H1 (cell line): ENCODE data around the gene CAD. TPM values are rescaled to one million over a fixed set of nuclear protein-coding genes. Genes with fewer than 3 reads are reported as not detected.

Source experiments
- CTCF ChIA-PET: fragments of 300-600 bp; sonication (Branson Sonifier 250); formaldehyde crosslinking; loops from one replicate; lab custom pipeline; 2021; ENCODE audit not compliant: partially characterized antibody; lab: Charles Lee
- POLR2A ChIA-PET: fragments of 300-600 bp; sonication (Branson Sonifier 250); formaldehyde crosslinking; loops from one replicate; lab custom pipeline; 2021; ENCODE audit warnings: inconsistent platforms; ENCODE audit not compliant: partially characterized antibody; lab: Charles Lee
- DNase-seq, 2 experiments: peaks; one replicate each; pipeline versions ENCODE4 v3.0.0 to v3.0.0-alpha.2; 2010 to 2022; ENCODE audit warnings: low spot score in 2 of 2, low read depth in 1 of 2, mixed read lengths in 1 of 2
- FAIRE-seq: peaks from 2 replicates; lab custom pipeline; 2011; peaks lifted over from hg19 to GRCh38; lab: Jason Lieb, UNC
- H2AFZ ChIP-seq: 2 replicates; pipeline ENCODE4 v1.8.1; 2012; ENCODE audit warnings: low read length, inconsistent platforms
- H2AK5ac ChIP-seq: 2 replicates; pipeline ENCODE4 v1.6.1; 2013; ENCODE audit warnings: low read depth, low read length
- H2BK120ac ChIP-seq: replicated peaks from 2 replicates; pipeline ENCODE3; 2013; ENCODE audit warnings: low read depth, low read length, inconsistent platforms
- H2BK12ac ChIP-seq: 2 replicates; pipeline ENCODE4 v1.6.1; 2013; ENCODE audit warnings: low read depth, low read length
- H2BK15ac ChIP-seq: 2 replicates; pipeline ENCODE4 v1.6.1; 2013; ENCODE audit warnings: low read length
- H2BK20ac ChIP-seq: 2 replicates; pipeline ENCODE4 v1.6.1; 2013; ENCODE audit warnings: low read length
- H2BK5ac ChIP-seq: 2 replicates; pipeline ENCODE4 v1.6.1; 2013; ENCODE audit warnings: low read depth, low read length
- H3K14ac ChIP-seq: 2 replicates; pipeline ENCODE4 v1.6.1; 2013; ENCODE audit warnings: inconsistent platforms; ENCODE audit not compliant: insufficient read length
- H3K18ac ChIP-seq: 2 replicates; pipeline ENCODE4 v1.6.1; 2013; ENCODE audit warnings: low read length; ENCODE audit errors: extremely low read depth
- H3K23ac ChIP-seq: 2 replicates; pipeline ENCODE4 v1.6.1; 2013; ENCODE audit warnings: inconsistent platforms; ENCODE audit not compliant: insufficient read length
- H3K23me2 ChIP-seq: 2 replicates; pipeline ENCODE4 v1.6.1; 2013; ENCODE audit warnings: low read depth, low read length
- H3K27ac ChIP-seq: 2 replicates; pipeline ENCODE4 v1.6.1; 2011; ENCODE audit warnings: low read depth, low read length, inconsistent platforms
- H3K27me3 ChIP-seq, 4 experiments: replicated peaks in 1 of 4; 1 replicate in 1 of 4; 2 replicates in 3 of 4; pipeline versions ENCODE4 v1.6.1 to v1.8.1; 2011 to 2013; ENCODE audit warnings: low read length in 3 of 4, mild to moderate bottlenecking in 3 of 4, inconsistent platforms in 2 of 4, mixed read lengths in 2 of 4, moderate library complexity in 1 of 4; ENCODE audit not compliant: control insufficient read depth in 3 of 4, insufficient read depth in 3 of 4; ENCODE audit errors: extremely low read depth in 1 of 4
- H3K36me3 ChIP-seq, 4 experiments: 2 replicates each; pipeline versions ENCODE4 v1.6.1 to v1.8.1; 2011 to 2013; ENCODE audit warnings: mild to moderate bottlenecking in 4 of 4, low read length in 3 of 4, moderate library complexity in 2 of 4, control low read depth in 1 of 4, inconsistent platforms in 1 of 4; ENCODE audit not compliant: insufficient read depth in 4 of 4, control insufficient read depth in 2 of 4
- H3K4ac ChIP-seq: replicated peaks from 2 replicates; pipeline ENCODE3; 2013; ENCODE audit warnings: low read length, low read depth, mixed read lengths, inconsistent platforms; ENCODE audit not compliant: insufficient read length
- H3K4me1 ChIP-seq, 4 experiments: replicated peaks in 1 of 4; 1 replicate in 1 of 4; 2 replicates in 3 of 4; pipeline versions ENCODE4 v1.6.1 to v1.8.1; 2011 to 2013; ENCODE audit warnings: low read length in 3 of 4, inconsistent platforms in 2 of 4, mixed read lengths in 1 of 4; ENCODE audit not compliant: insufficient read depth in 4 of 4, control insufficient read depth in 3 of 4
- H3K4me2 ChIP-seq, 2 experiments: 2 replicates each; pipeline versions ENCODE4 v1.6.1 to v1.8.1; 2011 to 2013; ENCODE audit warnings: low read depth in 2 of 2, low read length in 2 of 2, control low read depth in 1 of 2, inconsistent platforms in 1 of 2, mild to moderate bottlenecking in 1 of 2; ENCODE audit not compliant: insufficient read depth in 1 of 2
- H3K4me3 ChIP-seq, 4 experiments: fragments of 200-600, 300-600 bp in 1 of 4; sonication (generic), shearing (Covaris generic), sonication (Bioruptor Twin) in 1 of 4; 2 replicates each; pipeline versions ENCODE4 v1.5.1 to v1.8.1; 2011 to 2016; ENCODE audit warnings: low read length in 4 of 4, low read depth in 3 of 4, control low read depth in 2 of 4, inconsistent platforms in 2 of 4, mild to moderate bottlenecking in 2 of 4, mixed read lengths in 1 of 4, moderate library complexity in 1 of 4; ENCODE audit not compliant: insufficient read depth in 2 of 4; ENCODE audit errors: extremely low read depth in 1 of 4
- H3K56ac ChIP-seq: replicated peaks from 2 replicates; pipeline ENCODE3; 2013; ENCODE audit warnings: low read depth, mild to moderate bottlenecking, mixed read lengths, low read length, inconsistent platforms; ENCODE audit not compliant: insufficient read length
- H3K79me1 ChIP-seq: 2 replicates; pipeline ENCODE4 v1.6.1; 2013; ENCODE audit warnings: low read depth, low read length, control low read depth
- H3K79me2 ChIP-seq, 2 experiments: 2 replicates each; pipeline versions ENCODE4 v1.6.1 to v1.8.1; 2012 to 2013; ENCODE audit warnings: low read length in 2 of 2, mild to moderate bottlenecking in 2 of 2, inconsistent platforms in 1 of 2; ENCODE audit not compliant: insufficient read depth in 2 of 2, control insufficient read depth in 1 of 2
- H3K9ac ChIP-seq, 4 experiments: replicated peaks in 1 of 4; 1 replicate in 1 of 4; 2 replicates in 3 of 4; pipeline versions ENCODE4 v1.6.1 to v1.8.1; 2011 to 2013; ENCODE audit warnings: low read depth in 3 of 4, low read length in 3 of 4, control low read depth in 2 of 4, mild to moderate bottlenecking in 2 of 4, moderate library complexity in 2 of 4, inconsistent platforms in 1 of 4; ENCODE audit errors: extremely low read depth in 1 of 4
- H3K9me3 ChIP-seq, 2 experiments: 2 replicates each; pipeline versions ENCODE4 v1.6.1 to v1.8.1; 2012 to 2013; ENCODE audit warnings: mild to moderate bottlenecking in 2 of 2, moderate library complexity in 2 of 2, control low read depth in 1 of 2, inconsistent platforms in 1 of 2, low read depth in 1 of 2, low read length in 1 of 2, mixed read lengths in 1 of 2; ENCODE audit not compliant: insufficient read depth in 2 of 2
- H4K20me1 ChIP-seq, 2 experiments: replicated peaks in 1 of 2; 2 replicates each; pipeline versions ENCODE3 to v1.8.1; 2011 to 2013; ENCODE audit warnings: inconsistent platforms in 2 of 2, low read length in 2 of 2, mild to moderate bottlenecking in 1 of 2; ENCODE audit not compliant: insufficient read depth in 2 of 2, control insufficient read depth in 1 of 2
- H4K5ac ChIP-seq: 2 replicates; pipeline ENCODE4 v1.6.1; 2013; ENCODE audit warnings: low read length, low read depth, mixed read lengths, inconsistent platforms; ENCODE audit not compliant: insufficient read length
- H4K8ac ChIP-seq: 2 replicates; pipeline ENCODE4 v1.8.0; 2013; ENCODE audit warnings: mild to moderate bottlenecking, moderate library complexity, low read length, inconsistent platforms; ENCODE audit not compliant: insufficient read depth; ENCODE audit errors: extremely low read depth
- H4K91ac ChIP-seq: replicated peaks from 2 replicates; pipeline ENCODE3; 2013; ENCODE audit warnings: low read length, mixed read lengths, inconsistent platforms; ENCODE audit not compliant: insufficient read length
- CEBPB ChIP-seq: IDR thresholded peaks from 2 replicates; pipeline ENCODE4 v1.6.1; 2012; ENCODE audit warnings: low read depth, low read length
- CHD2 ChIP-seq: IDR thresholded peaks from 2 replicates; pipeline ENCODE4 v1.6.1; 2012; ENCODE audit warnings: low read length, improper control_type of control experiment
- JUN ChIP-seq: IDR thresholded peaks from 2 replicates; pipeline ENCODE4 v1.6.1; 2011; ENCODE audit warnings: low read depth, mild to moderate bottlenecking, improper control_type of control experiment, low read length
- NANOG ChIP-seq: IDR thresholded peaks from 2 replicates; pipeline ENCODE4 v1.6.1; 2011; ENCODE audit warnings: low read length, low read depth, mild to moderate bottlenecking, inconsistent platforms; ENCODE audit not compliant: insufficient read depth, poor library complexity, severe bottlenecking
- PHF8 ChIP-seq: fragments of 200-600 bp; sonication (generic); conservative IDR thresholded peaks from 2 replicates; pipeline ENCODE4 v1.7.1; 2012; ENCODE audit warnings: low read depth, mild to moderate bottlenecking, inconsistent platforms, low read length, moderate library complexity
- SIN3A ChIP-seq, 2 experiments: IDR thresholded peaks in 1 of 2; conservative IDR thresholded peaks in 1 of 2; 2 replicates each; pipeline ENCODE4 v1.6.1; 2011 to 2012; ENCODE audit warnings: low read length in 2 of 2, improper control_type of control experiment in 1 of 2, low read depth in 1 of 2, mild to moderate bottlenecking in 1 of 2
- SIRT6 ChIP-seq: IDR thresholded peaks from one replicate; pipeline ENCODE4 v1.7.1; 2012; ENCODE audit warnings: low read length, inconsistent platforms
- SP1 ChIP-seq: IDR thresholded peaks from 2 replicates; pipeline ENCODE4 v1.6.1; 2011; ENCODE audit warnings: low read depth, low read length
- YY1 ChIP-seq: IDR thresholded peaks from 2 replicates; pipeline ENCODE4 v1.6.1; 2011; ENCODE audit warnings: low read depth, mild to moderate bottlenecking, low read length
- WGBS, 2 experiments: shearing (Covaris generic) in 1 of 2; methylation state at CpG; one replicate each; pipeline versions ENCODE4 v1.1.6 to v1.1.7; 2013 to 2015; ENCODE audit warnings: low lambda C conversion rate in 2 of 2, mixed read lengths in 2 of 2, inconsistent platforms in 1 of 2, low coverage in 1 of 2, missing lambda C conversion rate in 1 of 2; ENCODE audit not compliant: insufficient replicate concordance in 2 of 2, insufficient coverage in 1 of 2, insufficient read length in 1 of 2; ENCODE audit errors: extremely low coverage in 1 of 2, missing lambda C conversion rate in 1 of 2; 5-methylcytosine and 5-hydroxymethylcytosine counted together
- polyA plus RNA-seq, 7 experiments: library from polyadenylated mRNA; depleted of rRNA in 3 of 7; stranded (reverse) in 5 of 7; unstranded in 2 of 7; fragments of >200 nt in 5 of 7; fragments of 200-250 nt in 2 of 7; gene quantifications; 1 replicate in 5 of 7; 2 replicates in 1 of 7; 4 replicates in 1 of 7; pipeline versions ENCODE4 v1.2.1 to v1.2.3, GENCODE V29; 2011 to 2013; ENCODE audit warnings: missing spikeins in 2 of 7, mixed read lengths in 2 of 7
- total RNA-seq: library from RNA; stranded (reverse); fragmentation: NEBNext Ultra II Directional; extraction: Animal tissue kit (Norgen Biotek cat#: 25700); gene quantifications from 2 replicates; pipeline ENCODE4 v1.2.1, GENCODE V29; 2021
- TF ChIP-seq, protein P1 (sequence below): IDR thresholded peaks from 2 replicates; pipeline ENCODE4 v1.6.1; 2011; ENCODE audit warnings: low read depth, mild to moderate bottlenecking, low read length; ENCODE audit not compliant: insufficient read depth

CAD gene
- total and polyA plus RNA-seq, 2 of the 8 experiments (the other 6 are each of a cell fraction or from before 2014, with no cell fraction given) = 130 to 146 TPM

DNA sequence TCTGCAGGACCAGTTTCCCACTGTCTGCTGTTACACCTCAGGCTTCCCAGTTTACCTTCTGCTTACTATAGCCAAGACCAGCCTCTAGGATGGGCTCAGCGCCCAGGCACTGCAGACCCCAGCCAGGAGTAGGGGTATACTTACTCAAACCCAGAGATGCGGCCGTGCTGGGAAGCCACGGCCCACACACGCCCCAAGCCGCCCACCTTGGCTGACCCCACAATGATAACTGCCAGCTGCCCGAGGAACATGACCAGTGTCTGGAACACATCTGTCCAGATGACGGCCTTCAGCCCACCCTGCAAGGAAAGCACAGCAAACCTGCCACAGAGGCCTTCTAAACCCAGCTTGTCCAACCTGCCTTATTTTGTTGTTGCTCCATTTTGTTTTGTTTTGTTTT, 12.0 kb upstream of the CAD start:
- Histone ChIP-seq H3K4me2 (no peak overlapping the region), H3K23me2 (no peaks in the 10 kb centered on the region), H2BK5ac (no peak overlapping the region), H3K4me3 (no peak overlapping the region), H3K27me3 (no peaks in the 10 kb centered on the region), H3K79me2 (peaks cover 0 to 11% of the 10 kb centered on the region in 2 experiments; a peak in 2 of 4 replicates), H2BK15ac (no peak overlapping the region), H3K23ac (no peak overlapping the region), H3K27ac (no peak overlapping the region), H3K4ac (no peak overlapping the region), H4K91ac (no peak overlapping the region), H3K4me1 (no peaks in the 10 kb centered on the region; a peak in 1 of 7 replicates), H3K56ac (no peak overlapping the region), H3K9me3 (no peaks in the 10 kb centered on the region), H3K36me3 (peaks cover 57 to 91% (median 79%) of the 10 kb centered on the region in 4 experiments), H2BK120ac (no peak overlapping the region), H3K14ac (no peak overlapping the region), H2AFZ (no peak overlapping the region), H3K79me1 (no peaks in the 10 kb centered on the region), H4K20me1 (peaks cover 0 to 22% of the 10 kb centered on the region in 2 experiments), H4K5ac (no peak overlapping the region), H2BK20ac (no peak overlapping the region), H4K8ac (no peak overlapping the region), H2BK12ac (no peak overlapping the region), H2AK5ac (no peak overlapping the region)
- DNase-seq = no peak
- WGBS, 2 experiments = 84% methylated on average over 8 of the region's 8 CpGs; no CpG with 5 or more reads in 1 of the 2 experiments
- CTCF ChIA-PET = no interaction called here
- no peak for FAIRE-seq
- POLR2A ChIA-PET = interaction anchor here (0.9 to 2.1 kb wide), 4 partner anchors 8 to 90 kb away, joined by 3 to 6 read pairs (median 4); partner anchors contain the start of gene CAD
- TF ChIP-seq SIN3A (conservative IDR thresholded peaks at IDR 0.05 in 1 of 2, IDR thresholded peaks at IDR 0.05 in 1 of 2; ENCODE audit: low read depth in 1 of 2, low read length in 2 of 2) = no peak
- TF ChIP-seq CEBPB = no peak
- TF ChIP-seq PHF8 = no peak
- no peak for TF ChIP-seq JUN
- no peak for TF ChIP-seq CHD2
- TF ChIP-seq NANOG = no peak
- TF ChIP-seq SIRT6 = no peak
- TF ChIP-seq, protein P1, sequence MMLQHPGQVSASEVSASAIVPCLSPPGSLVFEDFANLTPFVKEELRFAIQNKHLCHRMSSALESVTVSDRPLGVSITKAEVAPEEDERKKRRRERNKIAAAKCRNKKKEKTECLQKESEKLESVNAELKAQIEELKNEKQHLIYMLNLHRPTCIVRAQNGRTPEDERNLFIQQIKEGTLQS = no peak
- no peak for TF ChIP-seq YY1
- TF ChIP-seq SP1 = no peak
- TF ChIP-seq, all 59 proteins: peak for 0
- Histone ChIP-seq H3K18ac (no peak overlapping the region), H3K9ac (no peak overlapping the region)
